Peyer's patch (tissue), 4 donors: Measurements from ENCODE around the gene SORCS3. TPM values are rescaled to one million over a fixed set of nuclear protein-coding genes. Genes with fewer than 3 reads are reported as not detected.

Source experiments
- DNase-seq, 3 donors: peaks; one replicate each; pipeline ENCODE4 v3.0.0-alpha.2; 2017 to 2019
- H3K27ac ChIP-seq, 4 donors: fragments of 200-600 bp; sonication (generic); one replicate each; pipeline ENCODE4 v1.5.1; 2016 to 2019
- H3K27me3 ChIP-seq, 2 donors: fragments of 200-600 bp; sonication (generic); one replicate each; pipeline ENCODE4 v1.5.1; 2019
- H3K36me3 ChIP-seq, 3 donors: fragments of 200-600 bp; sonication (generic); one replicate each; pipeline ENCODE4 v1.5.1; 2016 to 2019
- H3K4me1 ChIP-seq, 4 donors: fragments of 200-600 bp; sonication (generic); one replicate each; pipeline ENCODE4 v1.5.1; 2016 to 2019
- H3K4me3 ChIP-seq, 4 donors: fragments of 200-600 bp; sonication (generic); 1 replicate in 3 of 4; 2 replicates in 1 of 4; pipeline ENCODE4 v1.5.1; 2016 to 2019; ENCODE audit warnings: mild to moderate bottlenecking in 1 of 4
- H3K9me3 ChIP-seq, 4 donors: fragments of 200-600 bp; sonication (generic); one replicate each; pipeline ENCODE4 v1.5.1; 2016 to 2019; ENCODE audit warnings: mild to moderate bottlenecking in 1 of 4
- CTCF ChIP-seq, 6 experiments: fragments of 450-650 bp in 4 of 6; fragments of 200-600 bp in 2 of 6; sonication (generic) in 1 of 6; IDR thresholded peaks; one replicate each; pipeline ENCODE4 v1.5.1; 2017 to 2019; ENCODE audit warnings: antibody characterized with exemption in 6 of 6, mild to moderate bottlenecking in 3 of 6, moderate library complexity in 1 of 6
- POLR2A ChIP-seq, 2 donors: fragments of 450-650 bp; IDR thresholded peaks; one replicate each; pipeline ENCODE4 v1.5.1; 2017; ENCODE audit warnings: antibody characterized with exemption in 2 of 2, mild to moderate bottlenecking in 2 of 2, moderate library complexity in 2 of 2
- total RNA-seq, 4 donors: library from RNA; depleted of rRNA; stranded (reverse); fragments of >200 nt; gene quantifications; one replicate each; pipeline ENCODE4 v1.1.0, GENCODE V29; 2016

The SORCS3 gene
- under 1 TPM in 2 of 4 donors, not detected in 2; 0.27 to 0.66 TPM for total RNA-seq

GRCh38 chr10:104641187-104641936 is at the start of gene SORCS3:
Gene SORCS3, plus strand, starts transcription at chr10:104641290.
- peak within 1 kb of the TSS in 1 of 4 donors; percentile 41 for H3K4me3 ChIP-seq
- peaks cover 0 to 10% (median 0%) of the 10 kb centered on the region in 4 donors for H3K4me1 ChIP-seq
- no peaks in the 10 kb centered on the region for H3K36me3 ChIP-seq
- no peak for DNase-seq
- H3K27me3 ChIP-seq = peaks cover 0 to 10% of the 10 kb centered on the region in 2 donors
- H3K27ac ChIP-seq = no peak within 1 kb of the TSS
- no peak for TF ChIP-seq CTCF (IDR thresholded peaks at IDR 0.05)
- no peak for TF ChIP-seq POLR2A (IDR thresholded peaks at IDR 0.05)
- no peaks in the 10 kb centered on the region for H3K9me3 ChIP-seq

GRCh38 chr10:104591441-104591840 is 49.6 kb upstream of the SORCS3 start:
- TF ChIP-seq POLR2A (IDR thresholded peaks at IDR 0.05) = no peak
- no peak for TF ChIP-seq CTCF (IDR thresholded peaks at IDR 0.05)
- Histone ChIP-seq H3K27ac (no peak overlapping the region), H3K27me3 (no peaks in the 10 kb centered on the region), H3K36me3 (no peaks in the 10 kb centered on the region), H3K9me3 (no peaks in the 10 kb centered on the region), H3K4me1 (no peaks in the 10 kb centered on the region), H3K4me3 (no peak overlapping the region)
- DNase-seq = no peak

GRCh38 chr10:104601166-104601565 is 39.9 kb upstream of the SORCS3 start:
- Histone ChIP-seq H3K9me3 (no peaks in the 10 kb centered on the region), H3K4me3 (no peak overlapping the region), H3K36me3 (no peaks in the 10 kb centered on the region), H3K27me3 (no peaks in the 10 kb centered on the region), H3K27ac (no peak overlapping the region), H3K4me1 (no peaks in the 10 kb centered on the region)
- no peak for TF ChIP-seq POLR2A (IDR thresholded peaks at IDR 0.05)
- TF ChIP-seq CTCF (IDR thresholded peaks at IDR 0.05) = no peak
- no peak for DNase-seq

- H3K27ac ChIP-seq = no peak overlapping the region
- H3K27me3 ChIP-seq = no peaks in the 10 kb centered on the region
- H3K9me3 ChIP-seq = no peaks in the 10 kb centered on the region
- DNase-seq = no peak
- TF ChIP-seq CTCF (IDR thresholded peaks at IDR 0.05) (no peak), POLR2A (IDR thresholded peaks at IDR 0.05) (no peak)
- H3K4me3 ChIP-seq = no peak overlapping the region
- H3K36me3 ChIP-seq = no peaks in the 10 kb centered on the region
- H3K4me1 ChIP-seq = no peaks in the 10 kb centered on the region
Measured at GRCh38 chr10:104608091-104608828, 32.8 kb upstream of the SORCS3 start.

- no peaks in the 10 kb centered on the region for H3K36me3 ChIP-seq
- no peaks in the 10 kb centered on the region for H3K27me3 ChIP-seq
- H3K4me3 ChIP-seq = no peak overlapping the region
- no peak overlapping the region for H3K27ac ChIP-seq
- H3K9me3 ChIP-seq = no peaks in the 10 kb centered on the region
- TF ChIP-seq CTCF (IDR thresholded peaks at IDR 0.05) (no peak), POLR2A (IDR thresholded peaks at IDR 0.05) (no peak)
- H3K4me1 ChIP-seq = no peaks in the 10 kb centered on the region
- DNase-seq = no peak
Measured at GRCh38 chr10:104612571-104613205, 28.4 kb upstream of the SORCS3 start.
